GM12865 (cell line): ENCODE results near the gene AK2.
A peak's percentile ranks its signal among the peaks of the same experiment; 100 is the strongest.
"Not testable (repeated sequence)": the region's sequence is repeated elsewhere in the genome, so short reads cannot be mapped to it uniquely, and the experiment has no call there.

Experiments used
- DNase-seq: peaks from one replicate; pipeline ENCODE4 v3.0.0; 2010; ENCODE audit warnings: low read depth
- H3K4me3 ChIP-seq: 2 replicates; pipeline ENCODE4 v1.5.1; 2011; ENCODE audit warnings: mild to moderate bottlenecking, low read depth, low read length, control low read depth
- TF ChIP-seq, protein P1 (sequence below): IDR thresholded peaks from 2 replicates; pipeline ENCODE4 v1.5.1; 2011; ENCODE audit warnings: low read length, control low read depth, low read depth, inconsistent platforms; ENCODE audit not compliant: insufficient read depth; ENCODE audit errors: missing control alignments

Gene AK2

DNA sequence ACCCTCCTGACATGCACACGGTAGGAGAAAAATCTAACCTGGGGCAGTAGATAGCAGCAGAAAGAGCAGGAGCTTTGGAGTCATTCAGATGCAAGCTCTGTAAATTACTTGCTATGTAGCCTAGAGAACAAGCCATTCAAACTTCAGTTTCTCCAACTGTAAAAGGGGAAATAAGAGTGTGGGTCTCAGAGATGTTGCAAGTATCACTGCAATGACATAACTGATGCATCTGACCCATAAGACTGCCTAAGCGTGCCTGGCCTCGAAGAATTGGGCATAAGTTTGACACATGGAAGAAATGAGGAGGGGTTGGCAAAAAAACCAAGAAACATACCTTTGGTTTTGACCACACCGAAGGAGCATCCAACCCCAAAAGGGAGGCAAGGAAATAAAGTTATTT is 5.2 kb downstream of the AK2 start:
- DNase-seq = no peak
- no peak overlapping the region for H3K4me3 ChIP-seq
- TF ChIP-seq, protein P1, sequence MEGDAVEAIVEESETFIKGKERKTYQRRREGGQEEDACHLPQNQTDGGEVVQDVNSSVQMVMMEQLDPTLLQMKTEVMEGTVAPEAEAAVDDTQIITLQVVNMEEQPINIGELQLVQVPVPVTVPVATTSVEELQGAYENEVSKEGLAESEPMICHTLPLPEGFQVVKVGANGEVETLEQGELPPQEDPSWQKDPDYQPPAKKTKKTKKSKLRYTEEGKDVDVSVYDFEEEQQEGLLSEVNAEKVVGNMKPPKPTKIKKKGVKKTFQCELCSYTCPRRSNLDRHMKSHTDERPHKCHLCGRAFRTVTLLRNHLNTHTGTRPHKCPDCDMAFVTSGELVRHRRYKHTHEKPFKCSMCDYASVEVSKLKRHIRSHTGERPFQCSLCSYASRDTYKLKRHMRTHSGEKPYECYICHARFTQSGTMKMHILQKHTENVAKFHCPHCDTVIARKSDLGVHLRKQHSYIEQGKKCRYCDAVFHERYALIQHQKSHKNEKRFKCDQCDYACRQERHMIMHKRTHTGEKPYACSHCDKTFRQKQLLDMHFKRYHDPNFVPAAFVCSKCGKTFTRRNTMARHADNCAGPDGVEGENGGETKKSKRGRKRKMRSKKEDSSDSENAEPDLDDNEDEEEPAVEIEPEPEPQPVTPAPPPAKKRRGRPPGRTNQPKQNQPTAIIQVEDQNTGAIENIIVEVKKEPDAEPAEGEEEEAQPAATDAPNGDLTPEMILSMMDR = no peak

DNA sequence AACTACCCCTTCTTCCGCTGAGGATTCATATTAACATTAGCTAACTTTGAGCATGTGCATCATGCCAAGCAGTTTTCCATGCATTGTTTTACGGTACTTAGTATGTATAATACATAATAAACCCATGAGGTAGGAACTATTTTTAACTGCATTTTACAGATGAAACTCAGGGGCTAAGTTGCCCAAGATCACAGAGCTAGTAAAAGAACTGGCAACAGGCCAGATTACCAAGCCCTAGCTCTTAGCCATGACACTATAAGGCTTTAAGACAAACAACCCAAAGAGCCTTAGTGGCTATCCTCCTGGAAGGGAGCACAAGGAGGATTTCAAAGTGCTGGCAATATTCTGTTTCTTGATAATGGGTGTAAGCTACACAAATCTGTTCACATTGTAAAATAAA is 6.1 kb downstream of the AK2 start:
- no peak for DNase-seq
- no peak overlapping the region for H3K4me3 ChIP-seq
- TF ChIP-seq, protein P1 = no peak

GRCh38 chr1:33029921-33030320 is 6.8 kb downstream of the AK2 start:
- H3K4me3 ChIP-seq = no peak overlapping the region
- TF ChIP-seq, protein P1 = no peak
- no peak for DNase-seq

DNA sequence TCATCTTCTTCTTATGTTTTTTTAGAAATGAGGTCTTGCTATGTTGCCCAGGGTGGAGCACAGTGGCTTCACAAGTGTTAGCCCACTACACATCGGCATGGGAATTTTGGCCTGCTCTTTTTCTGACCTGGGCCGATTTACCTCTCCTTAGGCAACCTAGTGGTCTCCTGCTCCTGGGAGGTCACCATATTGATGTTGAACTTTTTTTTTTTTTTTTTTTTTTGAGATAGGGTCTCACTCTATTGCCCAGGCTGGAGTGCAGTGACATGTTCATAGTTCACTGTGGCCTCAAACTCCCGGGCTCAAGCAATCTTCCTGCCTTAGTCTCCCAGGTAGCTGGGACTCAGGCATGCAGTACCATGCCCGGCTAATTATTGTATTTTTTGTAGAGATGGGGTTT is 7.5 kb downstream of the AK2 start:
- TF ChIP-seq, protein P1 = no peak
- no peak for DNase-seq
- no peak overlapping the region for H3K4me3 ChIP-seq

- no peak for DNase-seq
- TF ChIP-seq, protein P1 = no peak
- no peak overlapping the region for H3K4me3 ChIP-seq
Observed at GRCh38 chr1:33025761-33026160, 10.9 kb downstream of the AK2 start.

DNA sequence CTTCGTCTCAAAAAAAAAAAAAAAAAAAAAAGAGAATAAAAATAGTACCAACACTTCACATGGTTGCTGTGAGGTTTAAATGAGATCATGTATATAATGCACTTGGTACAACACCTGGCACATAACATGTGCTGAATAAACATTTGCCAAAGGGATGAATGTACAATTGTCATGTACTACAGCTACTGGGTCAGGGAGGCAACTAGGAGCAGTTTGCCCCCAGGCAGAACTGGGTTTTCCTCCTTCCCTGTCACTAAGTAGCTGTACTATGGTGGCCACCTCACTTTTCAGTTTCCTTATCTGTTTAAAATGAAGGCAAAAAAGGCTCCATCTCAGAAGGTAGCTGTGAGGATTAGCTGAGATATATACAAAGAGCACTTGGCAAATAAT is 11.5 kb downstream of the AK2 start:
- TF ChIP-seq, protein P1 = no peak
- no peak for DNase-seq
- H3K4me3 ChIP-seq = no peak overlapping the region

DNA sequence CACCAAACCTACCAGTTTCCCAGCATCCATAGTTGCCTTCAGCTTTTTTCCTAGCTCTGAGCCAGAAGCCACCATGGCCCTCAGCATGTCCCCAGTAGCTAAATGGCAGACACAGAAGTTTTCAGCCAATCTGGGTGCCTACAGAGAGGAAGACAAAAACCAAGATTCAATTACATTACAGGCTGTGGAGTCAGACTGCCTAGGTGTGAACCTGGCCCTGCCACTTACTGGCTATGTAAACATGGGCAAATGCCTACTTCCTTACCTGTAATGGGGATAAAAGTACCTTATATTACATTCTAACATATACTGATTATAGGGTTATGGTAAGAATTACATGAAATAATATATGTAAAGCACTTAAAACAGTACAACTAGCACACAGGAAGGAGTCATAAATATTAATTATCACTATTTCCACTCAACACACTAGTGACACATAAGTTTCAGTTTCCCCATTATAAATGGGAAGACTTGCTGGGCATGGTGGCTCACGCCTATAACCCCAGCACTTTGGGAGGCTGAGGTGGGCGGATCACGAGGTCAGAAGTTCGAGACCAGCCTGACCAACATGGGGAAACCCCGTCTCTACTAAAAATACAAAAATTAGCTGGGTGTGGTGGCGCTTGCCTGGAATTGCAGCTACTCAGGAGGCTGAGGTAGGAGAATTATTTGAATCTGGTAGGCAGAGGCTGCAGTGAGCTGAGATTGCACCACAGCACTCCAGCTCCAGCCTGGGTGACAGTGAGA is 12.1 kb downstream of the AK2 start:
- not testable (repeated sequence) for H3K4me3 ChIP-seq
- DNase-seq = peak; percentile 42
